Vein endothelial cell (primary cell): ENCODE measurements around the gene NLK. TPM values are rescaled to one million over a fixed set of nuclear protein-coding genes. Genes with fewer than 3 reads are reported as not detected.

ENCODE experiments used
- small RNA-seq: library from RNA; depleted of rRNA; stranded (forward); fragments of <200 nt; gene quantifications from one replicate; pipeline ENCODE3, GENCODE V24; 2012
- total RNA-seq: library from RNA; depleted of rRNA; stranded (reverse); fragments of >200 nt; gene quantifications from 2 replicates; pipeline ENCODE4 v1.2.3, GENCODE V29; 2012

NLK gene
- total RNA-seq = 47.4 and 53.2 TPM in 2 replicates

DNA sequence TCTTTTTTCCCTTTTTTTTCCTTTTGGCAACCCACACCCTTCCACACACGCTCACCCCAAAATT, at the start of gene NLK:
Gene NLK (plus strand): TSS at position 21 of the 64 bp plus-strand sequence. CDS start 197 bp downstream, outside the sequence.

Small RNA genes lying within 50 kb of the gene (small RNA-seq; reads per million reads assigned to genes)
- gene RF00006 (not detected), gene RF00156 (0.34 reads per million, percentile 14 among the genes with 10 or more reads in this experiment), gene RF00601 (0.11 reads per million), gene RPS29P22 (not detected)

Other genes starting within 250 kb of the NLK start
- gene NOS2, start 242.1 kb upstream of the NLK start, total RNA-seq = 0.10 TPM in 1 of 2 replicates, not detected in the other
- gene LYRM9, start 149.3 kb upstream of the NLK start, total RNA-seq = 6.7 and 7.8 TPM in 2 replicates